CD8-positive, alpha-beta memory T cell (primary cell): ENCODE measurements around the gene BCL2L1. TPM values are rescaled to one million over a fixed set of nuclear protein-coding genes. Genes with fewer than 3 reads are reported as not detected.

Experiments used
- CTCF ChIA-PET: fragments of 350-600 bp; sonication (Branson Sonifier 250); formaldehyde crosslinking; loops from one replicate; lab custom pipeline; 2021; ENCODE audit warnings: antibody characterized with exemption; lab: Charles Lee
- POLR2A ChIA-PET: fragments of 350-600 bp; sonication (Branson Sonifier 250); formaldehyde crosslinking; loops from one replicate; lab custom pipeline; 2021; ENCODE audit warnings: antibody characterized with exemption; lab: Charles Lee
- DNase-seq, 5 donors: peaks; one replicate each; pipeline versions ENCODE4 v3.0.0 to v3.0.0-alpha.2; 2020 to 2022; ENCODE audit warnings: mixed read lengths in 1 of 5
- H3K27ac ChIP-seq: one replicate; pipeline ENCODE4 v1.7.0; 2013; ENCODE audit warnings: low read depth, mild to moderate bottlenecking, low read length, moderate library complexity
- H3K27me3 ChIP-seq: 2 replicates; pipeline ENCODE4 v1.7.0; 2013; ENCODE audit warnings: low read length, mild to moderate bottlenecking; ENCODE audit not compliant: insufficient read depth, poor library complexity, severe bottlenecking
- H3K36me3 ChIP-seq: 2 replicates; pipeline ENCODE4 v1.7.0; 2013; ENCODE audit warnings: mild to moderate bottlenecking, low read length, moderate library complexity; ENCODE audit not compliant: insufficient read depth
- H3K4me1 ChIP-seq: 2 replicates; pipeline ENCODE4 v1.7.0; 2013; ENCODE audit warnings: mild to moderate bottlenecking, low read length, moderate library complexity; ENCODE audit not compliant: insufficient read depth
- H3K4me3 ChIP-seq: 2 replicates; pipeline ENCODE4 v1.7.0; 2013; ENCODE audit warnings: mild to moderate bottlenecking, low read length
- H3K9me3 ChIP-seq: 2 replicates; pipeline ENCODE4 v1.7.0; 2013; ENCODE audit warnings: mild to moderate bottlenecking, low read length
- H3K27ac Mint-ChIP-seq, 8 donors: one replicate each; pipeline ENCODE4 v1.8.0; 2020 to 2021; ENCODE audit warnings: mixed read lengths in 8 of 8, mild to moderate bottlenecking in 6 of 8, inconsistent platforms in 3 of 8, moderate library complexity in 3 of 8
- H3K27me3 Mint-ChIP-seq, 2 donors: one replicate each; pipeline ENCODE4 v1.8.0; 2020 to 2021; ENCODE audit warnings: mixed read lengths in 2 of 2, mild to moderate bottlenecking in 1 of 2, moderate library complexity in 1 of 2
- H3K36me3 Mint-ChIP-seq, 3 donors: one replicate each; pipeline ENCODE4 v1.8.0; 2020 to 2021; ENCODE audit warnings: mixed read lengths in 3 of 3, inconsistent platforms in 1 of 3, mild to moderate bottlenecking in 1 of 3
- H3K4me1 Mint-ChIP-seq, 3 donors: one replicate each; pipeline ENCODE4 v1.8.0; 2020 to 2021; ENCODE audit warnings: mixed read lengths in 3 of 3, inconsistent platforms in 1 of 3, mild to moderate bottlenecking in 1 of 3
- H3K4me3 Mint-ChIP-seq, 7 donors: one replicate each; pipeline ENCODE4 v1.8.0; 2020 to 2021; ENCODE audit warnings: mixed read lengths in 7 of 7, mild to moderate bottlenecking in 6 of 7, moderate library complexity in 4 of 7, inconsistent platforms in 2 of 7
- H3K9me3 Mint-ChIP-seq, 5 donors: one replicate each; pipeline ENCODE4 v1.8.0; 2020 to 2022; ENCODE audit warnings: mixed read lengths in 5 of 5, mild to moderate bottlenecking in 3 of 5, moderate library complexity in 2 of 5, inconsistent platforms in 1 of 5
- polyA plus RNA-seq: library from polyadenylated mRNA; unstranded; fragments of 300-500 nt; fragmentation: Illumina TruSeq; gene quantifications from one replicate; pipeline ENCODE4 v1.2.3, GENCODE V29; 2021
- total RNA-seq, 2 experiments: library from RNA; stranded (reverse); gene quantifications; one replicate each; pipeline ENCODE4 v1.2.3, GENCODE V29; 2021

The BCL2L1 gene
- total RNA-seq (100 to 1,000 TPM; 328 TPM), polyA plus RNA-seq (32.1 TPM)

DNA sequence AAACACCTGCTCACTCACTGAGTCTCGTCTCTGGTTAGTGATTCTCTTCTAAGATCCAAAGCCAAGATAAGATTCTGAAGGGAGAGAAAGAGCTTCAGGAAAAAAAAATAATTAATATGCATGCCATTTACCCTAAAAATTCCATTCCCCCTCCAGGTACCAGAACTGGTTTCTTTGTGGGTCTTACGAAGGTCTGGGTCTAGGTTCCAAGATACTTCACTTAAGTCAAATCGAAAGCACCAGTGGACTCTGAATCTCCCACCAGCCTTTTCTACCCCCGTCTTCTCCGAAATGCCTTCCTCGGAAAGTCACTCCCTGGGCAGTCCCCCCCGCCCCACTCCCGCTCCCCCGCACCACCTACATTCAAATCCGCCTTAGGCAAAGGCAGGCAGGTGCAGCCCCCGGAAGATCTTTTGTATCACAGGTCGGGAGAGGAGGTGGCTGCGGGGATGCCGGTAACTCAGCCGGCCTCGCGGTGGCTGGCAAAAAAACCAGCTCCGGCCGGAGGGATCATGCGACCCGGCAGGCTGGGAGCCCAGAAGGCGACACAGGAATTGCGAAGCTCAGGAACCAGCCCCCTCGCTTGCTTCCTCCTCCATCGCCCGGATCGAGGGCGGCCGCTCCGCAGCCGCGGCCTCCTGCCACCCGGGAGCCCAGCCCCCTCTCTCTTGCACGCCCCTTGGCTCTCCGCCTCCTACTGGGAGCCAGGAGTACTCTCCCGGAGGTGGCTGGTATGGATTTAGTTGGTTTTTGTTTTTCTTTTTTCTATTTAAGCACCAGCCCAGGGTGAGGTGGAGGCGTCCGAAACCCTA, at the start of gene BCL2L1:
BCL2L1 (minus strand) TSS at position 612 of the 812 bp plus-strand sequence. CDS start 650 bp downstream, outside the sequence.
- Histone ChIP-seq H3K27ac (peak within 1 kb of the TSS; percentile 97), H3K36me3 (peaks cover 10% of the 10 kb centered on the region), H3K9me3 (no peaks in the 10 kb centered on the region), H3K4me1 (peaks cover 47% of the 10 kb centered on the region), H3K27me3 (no peaks in the 10 kb centered on the region), H3K4me3 (peak within 1 kb of the TSS; percentile 99)
- peaks cover 0 to 16% (median 5%) of the 10 kb centered on the region in 3 donors for H3K36me3 Mint-ChIP-seq
- peak; percentile 54 to 81 (median 65) for DNase-seq
- H3K9me3 Mint-ChIP-seq, result no peaks in the 10 kb centered on the region
- ChIA-PET POLR2A (interaction anchor here (1.4 to 3.2 kb wide), 5 partner anchors 12 to 149 kb away, joined by 3 to 68 read pairs (median 15); no protein-coding TSS in a partner anchor), CTCF (interaction anchor here (1.0 to 5.7 kb wide), 21 partner anchors 11 to 202 kb away, joined by 3 to 295 read pairs (median 13); partner anchors contain the start of gene TPX2)
- peaks cover 46 to 54% (median 53%) of the 10 kb centered on the region in 3 donors for H3K4me1 Mint-ChIP-seq
- peaks cover 0 to 3% of the 10 kb centered on the region in 2 donors for H3K27me3 Mint-ChIP-seq
- peak within 1 kb of the TSS; percentile 88 to 98 (median 96) for H3K4me3 Mint-ChIP-seq
- peak within 1 kb of the TSS; percentile 49 to 99 (median 97) for H3K27ac Mint-ChIP-seq

- H3K27ac Mint-ChIP-seq, result peak overlapping the region; percentile 10 to 79 (median 50)
- peak overlapping the region; percentile 45 to 78 (median 57) for H3K4me3 Mint-ChIP-seq
- Histone ChIP-seq H3K27me3 (no peaks in the 10 kb centered on the region), H3K27ac (no peak overlapping the region), H3K9me3 (no peaks in the 10 kb centered on the region), H3K4me3 (no peak overlapping the region), H3K36me3 (no peaks in the 10 kb centered on the region), H3K4me1 (no peaks in the 10 kb centered on the region)
- no peaks in the 10 kb centered on the region for H3K36me3 Mint-ChIP-seq
- DNase-seq, result peak in 1 of 5 donors; percentile 3
- ChIA-PET CTCF (interaction anchor here (0.7 kb wide), 1 partner anchor 208 kb away, joined by 3 read pairs; no protein-coding TSS in a partner anchor), POLR2A (interaction anchor here (0.5 to 0.6 kb wide), 2 partner anchors 79 to 765 kb away, joined by 3 to 4 read pairs; no protein-coding TSS in a partner anchor)
- H3K27me3 Mint-ChIP-seq, result no peaks in the 10 kb centered on the region
- peaks cover 14 to 33% (median 21%) of the 10 kb centered on the region in 3 donors for H3K4me1 Mint-ChIP-seq
- H3K9me3 Mint-ChIP-seq, result no peaks in the 10 kb centered on the region
These were observed 47.6 kb upstream of the BCL2L1 start for GRCh38 chr20:31770243-31770642.

DNA sequence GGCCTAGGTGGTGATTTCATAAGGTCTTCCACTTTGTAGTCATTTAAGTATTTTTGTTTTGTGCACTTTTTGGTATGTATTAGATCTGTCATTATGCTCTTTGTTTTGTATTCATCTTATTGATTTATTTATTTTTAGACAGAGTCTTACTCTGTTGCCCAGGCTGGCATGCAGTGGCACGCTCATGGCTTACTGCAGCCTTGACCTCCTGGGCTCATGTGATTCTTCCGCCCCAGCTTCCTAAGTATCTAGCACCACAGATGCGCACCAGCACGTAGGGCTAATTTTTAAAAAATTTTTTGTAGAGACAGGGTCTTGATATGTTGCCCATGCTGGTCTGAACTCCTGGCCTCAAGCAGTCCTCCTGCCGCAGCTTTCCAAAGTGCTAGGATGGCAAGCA, 47.0 kb upstream of the BCL2L1 start:
- no peaks in the 10 kb centered on the region for H3K4me1 ChIP-seq
- H3K9me3 ChIP-seq, result no peaks in the 10 kb centered on the region
- CTCF ChIA-PET, result no interaction called here
- Mint-ChIP-seq H3K36me3 (no peaks in the 10 kb centered on the region), H3K9me3 (no peaks in the 10 kb centered on the region), H3K4me3 (peak overlapping the region in 5 of 7 donors; percentile 23 to 79 (median 67)), H3K4me1 (peaks cover 14 to 33% (median 21%) of the 10 kb centered on the region in 3 donors), H3K27me3 (no peaks in the 10 kb centered on the region), H3K27ac (peak overlapping the region in 3 of 8 donors; percentile 32 to 66 (median 62))
- no peaks in the 10 kb centered on the region for H3K27me3 ChIP-seq
- H3K4me3 ChIP-seq, result no peak overlapping the region
- H3K36me3 ChIP-seq, result no peaks in the 10 kb centered on the region
- no peak overlapping the region for H3K27ac ChIP-seq
- no peak for DNase-seq
- POLR2A ChIA-PET, result no interaction called here

DNA sequence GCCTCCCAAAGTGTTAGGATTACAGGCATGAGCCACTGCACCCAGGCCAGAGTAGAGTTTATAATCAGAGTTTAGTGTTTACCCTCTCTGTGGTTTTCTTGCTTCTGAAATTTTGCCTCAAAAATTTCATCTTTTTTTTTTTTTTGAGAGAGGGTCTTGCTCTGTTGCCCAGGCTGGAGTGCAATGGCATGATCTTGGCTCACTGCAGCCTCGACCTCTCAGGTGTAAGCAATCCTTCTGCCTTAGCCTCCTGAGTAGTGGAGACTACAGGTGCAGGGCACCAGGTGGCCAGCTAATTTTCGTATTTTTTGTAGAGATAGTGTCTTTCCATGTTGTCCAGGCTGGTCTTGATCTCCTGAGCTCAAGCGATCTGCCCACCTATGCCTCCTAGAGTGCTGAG, 45.1 kb upstream of the BCL2L1 start:
- Mint-ChIP-seq H3K9me3 (no peaks in the 10 kb centered on the region), H3K4me1 (peaks cover 14 to 30% (median 21%) of the 10 kb centered on the region in 3 donors), H3K36me3 (no peaks in the 10 kb centered on the region), H3K27ac (no peak overlapping the region), H3K27me3 (no peaks in the 10 kb centered on the region), H3K4me3 (no peak overlapping the region)
- Histone ChIP-seq H3K4me3 (no peak overlapping the region), H3K9me3 (no peaks in the 10 kb centered on the region), H3K27ac (no peak overlapping the region), H3K27me3 (no peaks in the 10 kb centered on the region), H3K4me1 (no peaks in the 10 kb centered on the region), H3K36me3 (no peaks in the 10 kb centered on the region)
- no peak for DNase-seq
- POLR2A ChIA-PET, result no interaction called here
- CTCF ChIA-PET, result no interaction called here

- no peaks in the 10 kb centered on the region for H3K36me3 Mint-ChIP-seq
- H3K36me3 ChIP-seq, result no peaks in the 10 kb centered on the region
- no peaks in the 10 kb centered on the region for H3K9me3 Mint-ChIP-seq
- H3K4me3 ChIP-seq, result no peak overlapping the region
- no peak overlapping the region for H3K4me3 Mint-ChIP-seq
- CTCF ChIA-PET, result no interaction called here
- no peaks in the 10 kb centered on the region for H3K27me3 ChIP-seq
- H3K9me3 ChIP-seq, result no peaks in the 10 kb centered on the region
- peak overlapping the region in 2 of 8 donors; percentile 8 to 69 for H3K27ac Mint-ChIP-seq
- DNase-seq, result no peak
- peaks cover 2 to 16% (median 5%) of the 10 kb centered on the region in 3 donors for H3K4me1 Mint-ChIP-seq
- no peaks in the 10 kb centered on the region for H3K4me1 ChIP-seq
- POLR2A ChIA-PET, result no interaction called here
- H3K27ac ChIP-seq, result no peak overlapping the region
- no peaks in the 10 kb centered on the region for H3K27me3 Mint-ChIP-seq
These were observed 42.1 kb upstream of the BCL2L1 start for GRCh38 chr20:31764641-31765305.

DNA sequence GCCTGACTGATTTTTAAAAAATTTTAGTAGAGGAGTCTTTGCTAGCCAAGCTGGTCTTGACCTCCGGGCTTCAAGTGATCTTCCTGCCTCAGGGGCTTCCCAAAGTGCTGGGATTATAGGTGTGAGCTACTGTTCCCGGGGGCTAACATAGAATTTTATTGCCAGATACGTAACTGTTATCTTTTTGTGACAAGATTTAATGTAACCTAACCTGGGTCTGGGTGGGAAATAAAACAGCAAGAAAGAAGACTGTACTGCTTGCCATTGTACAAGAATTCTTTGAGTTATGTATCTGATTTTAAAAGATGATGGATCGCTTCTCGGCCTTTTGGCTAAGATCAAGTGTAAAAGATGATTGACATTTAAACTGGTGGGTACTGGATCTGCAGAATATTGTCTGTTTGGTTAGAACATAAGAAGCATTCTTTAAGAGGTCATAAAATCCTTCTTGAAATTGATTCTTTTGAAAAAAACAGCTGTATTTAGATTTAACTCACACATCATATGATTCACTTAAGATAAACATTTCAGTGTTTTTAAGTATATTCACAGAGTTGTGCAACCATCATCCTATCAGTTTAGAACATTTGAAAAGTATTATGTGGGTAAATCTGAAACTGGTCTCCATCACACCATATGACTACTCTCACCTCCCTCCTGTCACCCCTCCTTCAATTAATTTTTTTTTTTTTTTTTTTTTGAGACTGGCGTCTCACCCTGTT, 38.0 kb upstream of the BCL2L1 start:
- no peaks in the 10 kb centered on the region for H3K27me3 Mint-ChIP-seq
- H3K27ac Mint-ChIP-seq, result no peak overlapping the region
- CTCF ChIA-PET, result no interaction called here
- Histone ChIP-seq H3K36me3 (no peaks in the 10 kb centered on the region), H3K4me1 (no peaks in the 10 kb centered on the region), H3K9me3 (no peaks in the 10 kb centered on the region), H3K27me3 (no peaks in the 10 kb centered on the region), H3K27ac (no peak overlapping the region), H3K4me3 (no peak overlapping the region)
- DNase-seq, result no peak
- no peaks in the 10 kb centered on the region for H3K9me3 Mint-ChIP-seq
- POLR2A ChIA-PET, result no interaction called here
- no peaks in the 10 kb centered on the region for H3K36me3 Mint-ChIP-seq
- H3K4me1 Mint-ChIP-seq, result peaks cover 0 to 28% (median 4%) of the 10 kb centered on the region in 3 donors
- no peak overlapping the region for H3K4me3 Mint-ChIP-seq

DNA sequence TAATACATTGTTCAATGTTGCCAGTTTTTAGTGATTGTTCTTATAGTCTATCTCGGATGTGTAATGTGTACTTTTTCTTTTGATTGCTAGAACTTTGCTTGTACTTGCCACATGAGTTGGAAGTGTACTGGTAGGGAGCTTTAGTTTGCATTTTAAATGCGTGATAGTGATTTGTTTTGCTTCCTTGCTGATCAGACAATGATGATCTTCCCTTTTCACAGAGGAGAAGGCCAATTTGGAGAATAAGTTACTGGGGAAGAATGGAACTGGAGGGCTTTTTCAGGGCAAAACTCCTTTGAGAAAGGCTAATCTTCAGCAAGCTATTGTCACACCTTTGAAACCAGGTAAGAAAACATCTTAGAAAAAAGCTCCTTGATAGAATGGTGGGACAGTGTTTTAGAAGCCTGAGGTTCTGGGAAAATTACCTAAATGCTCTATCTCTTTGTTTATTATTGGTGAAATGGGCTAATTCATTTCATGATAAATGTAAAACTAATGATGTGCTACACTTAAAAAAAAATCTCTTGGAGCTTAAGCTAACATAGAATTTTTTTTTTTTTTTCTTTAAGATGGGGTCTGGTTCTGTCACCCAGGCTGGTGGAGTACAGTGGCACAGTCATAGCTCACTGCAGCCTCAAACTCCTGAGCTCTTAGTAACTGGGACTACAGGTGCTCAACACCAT, 37.3 kb upstream of the BCL2L1 start:
- Mint-ChIP-seq H3K9me3 (no peaks in the 10 kb centered on the region), H3K4me1 (peaks cover 0 to 23% (median 4%) of the 10 kb centered on the region in 3 donors), H3K36me3 (no peaks in the 10 kb centered on the region), H3K27me3 (no peaks in the 10 kb centered on the region), H3K27ac (peak overlapping the region in 3 of 8 donors; percentile 34 to 64 (median 59)), H3K4me3 (no peak overlapping the region)
- no peaks in the 10 kb centered on the region for H3K27me3 ChIP-seq
- H3K4me3 ChIP-seq, result no peak overlapping the region
- H3K27ac ChIP-seq, result no peak overlapping the region
- H3K4me1 ChIP-seq, result no peaks in the 10 kb centered on the region
- no peaks in the 10 kb centered on the region for H3K36me3 ChIP-seq
- H3K9me3 ChIP-seq, result no peaks in the 10 kb centered on the region
- DNase-seq, result no peak
- CTCF ChIA-PET, result no interaction called here
- POLR2A ChIA-PET, result no interaction called here
